Neural cell (in vitro differentiated cells): Measurements from ENCODE around the gene TSNAXIP1. TPM values are rescaled to one million over a fixed set of nuclear protein-coding genes. Genes with fewer than 3 reads are reported as not detected.

Experiments
- H2AFZ ChIP-seq: fragments of 200-600, 300-800 bp; sonication (generic), shearing (Covaris generic); 2 replicates; pipeline ENCODE4 v1.6.0; 2014; ENCODE audit warnings: low read depth, mild to moderate bottlenecking, antibody characterized with exemption, low read length, moderate library complexity
- H3F3A ChIP-seq: fragments of 200-600 bp; shearing (Covaris generic); 2 replicates; pipeline ENCODE4 v1.6.1; 2016; ENCODE audit warnings: mild to moderate bottlenecking, moderate library complexity, mixed read lengths, antibody characterized with exemption, low read length; ENCODE audit not compliant: insufficient read depth, poor library complexity, severe bottlenecking
- H3K27ac ChIP-seq: fragments of 200-600, 300-800 bp; sonication (generic), shearing (Covaris generic); 2 replicates; pipeline ENCODE4 v1.5.1; 2014; ENCODE audit warnings: mild to moderate bottlenecking, low read length, moderate library complexity
- H3K27me3 ChIP-seq: fragments of 300-800, 200-600 bp; sonication (generic), shearing (Covaris generic); 2 replicates; pipeline ENCODE4 v1.6.0; 2014; ENCODE audit warnings: mild to moderate bottlenecking, low read depth, low read length, moderate library complexity; ENCODE audit not compliant: insufficient read depth
- H3K36me3 ChIP-seq: fragments of 300-800, 200-600 bp; sonication (generic), shearing (Covaris generic); 2 replicates; pipeline ENCODE4 v1.5.1; 2014; ENCODE audit warnings: mild to moderate bottlenecking, antibody characterized with exemption, low read length, moderate library complexity; ENCODE audit not compliant: insufficient read depth
- H3K4me2 ChIP-seq: fragments of 300-800, 200-600 bp; sonication (generic), shearing (Covaris generic); 2 replicates; pipeline ENCODE4 v1.6.0; 2014; ENCODE audit warnings: mild to moderate bottlenecking, low read length
- H3K4me3 ChIP-seq: fragments of 300-800, 200-600 bp; sonication (generic), shearing (Covaris generic); 2 replicates; pipeline ENCODE4 v1.5.1; 2014; ENCODE audit warnings: mild to moderate bottlenecking, low read length, moderate library complexity
- H3K79me2 ChIP-seq: fragments of 200-600 bp; shearing (Covaris generic); replicated peaks from 2 replicates; pipeline ENCODE4 v1.6.0; 2014; ENCODE audit warnings: mild to moderate bottlenecking, low read length, moderate library complexity; ENCODE audit not compliant: insufficient read depth
- H3K9ac ChIP-seq: fragments of 300-800, 200-600 bp; sonication (generic), shearing (Covaris generic); 2 replicates; pipeline ENCODE4 v1.6.1; 2016; ENCODE audit warnings: mild to moderate bottlenecking, low read length, mixed read lengths
- H3K9me2 ChIP-seq: fragments of 200-600 bp; shearing (Covaris generic); 2 replicates; pipeline ENCODE4 v1.6.1; 2016; ENCODE audit warnings: mild to moderate bottlenecking, low read length, mixed read lengths; ENCODE audit not compliant: insufficient read depth
- H3K9me3 ChIP-seq: fragments of 200-600, 300-800 bp; sonication (generic), shearing (Covaris generic); 2 replicates; pipeline ENCODE4 v1.6.1; 2016; ENCODE audit warnings: mild to moderate bottlenecking, mixed run types, low read length, moderate library complexity, mixed read lengths
- H4K20me1 ChIP-seq: fragments of 200-600 bp; shearing (Covaris generic); 2 replicates; pipeline ENCODE4 v1.6.1; 2016; ENCODE audit warnings: mild to moderate bottlenecking, mixed run types; ENCODE audit not compliant: insufficient read depth
- CTCF ChIP-seq: fragments of 450-650 bp; IDR thresholded peaks from 2 replicates; pipeline ENCODE4 v1.5.1; 2014; ENCODE audit warnings: antibody characterized with exemption, mild to moderate bottlenecking, moderate library complexity; ENCODE audit not compliant: poor library complexity, severe bottlenecking
- EP300 ChIP-seq: fragments of 450-650 bp; conservative IDR thresholded peaks from 2 replicates; pipeline ENCODE4 v1.6.1; 2014; ENCODE audit warnings: antibody characterized with exemption, mild to moderate bottlenecking, moderate library complexity; ENCODE audit not compliant: poor library complexity, severe bottlenecking
- EZH2 ChIP-seq: fragments of 200-600, 300-800 bp; shearing (Covaris generic), sonication (generic); IDR thresholded peaks from 2 replicates; pipeline ENCODE4 v1.6.1; 2014; ENCODE audit warnings: antibody characterized with exemption, low read length, borderline replicate concordance, mild to moderate bottlenecking; ENCODE audit not compliant: insufficient read depth, poor library complexity, severe bottlenecking
- MXI1 ChIP-seq: fragments of 450-650 bp; conservative IDR thresholded peaks from 2 replicates; pipeline ENCODE4 v1.6.1; 2014; ENCODE audit warnings: antibody characterized with exemption, mild to moderate bottlenecking; ENCODE audit not compliant: poor library complexity, severe bottlenecking
- POLR2AphosphoS5 ChIP-seq: IDR thresholded peaks from 2 replicates; pipeline ENCODE4 v1.6.1; 2012
- RAD21 ChIP-seq: fragments of 450-650 bp; conservative IDR thresholded peaks from 2 replicates; pipeline ENCODE4 v1.6.1; 2014; ENCODE audit warnings: antibody characterized with exemption, mild to moderate bottlenecking, moderate library complexity
- REST ChIP-seq: IDR thresholded peaks from 2 replicates; pipeline ENCODE4 v1.6.1; 2012; ENCODE audit warnings: borderline replicate concordance
- SMC3 ChIP-seq: fragments of 450-650 bp; conservative IDR thresholded peaks from 2 replicates; pipeline ENCODE4 v1.6.1; 2014; ENCODE audit warnings: antibody characterized with exemption, mild to moderate bottlenecking, moderate library complexity; ENCODE audit not compliant: poor library complexity
- TAF1 ChIP-seq: IDR thresholded peaks from 2 replicates; pipeline ENCODE4 v1.6.1; 2012; ENCODE audit warnings: low read depth
- polyA plus RNA-seq: library from polyadenylated mRNA; depleted of rRNA; stranded (reverse); fragments of >200 nt; gene quantifications from 2 replicates; pipeline ENCODE4 v1.2.3, GENCODE V29; 2014

The TSNAXIP1 gene
- polyA plus RNA-seq, 1 donor from 2014 or later = 31.0 TPM

- Histone ChIP-seq H3K9ac (no peak overlapping the region), H4K20me1 (no peaks in the 10 kb centered on the region), H3K9me3 (no peaks in the 10 kb centered on the region), H3K27me3 (no peaks in the 10 kb centered on the region), H3K27ac (no peak overlapping the region), H3K4me3 (no peak overlapping the region), H3F3A (no peaks in the 10 kb centered on the region), H3K4me2 (no peak overlapping the region), H3K36me3 (no peaks in the 10 kb centered on the region), H3K79me2 (peaks cover 4% of the 10 kb centered on the region), H3K9me2 (no peaks in the 10 kb centered on the region), H2AFZ (no peak overlapping the region)
- TF ChIP-seq REST (no peak), EZH2 (no peak), SMC3 (no peak), EP300 (no peak), MXI1 (no peak), CTCF (no peak), RAD21 (no peak), TAF1 (no peak), POLR2AphosphoS5 (no peak)
Observed at GRCh38 chr16:67837811-67838210, 31.1 kb downstream of the TSNAXIP1 start.

GRCh38 chr16:67841198-67841815, 34.6 kb downstream of the TSNAXIP1 start:
- peak overlapping the region; percentile 96 for H3K9ac ChIP-seq
- H3K4me2 ChIP-seq = no peak overlapping the region
- no peaks in the 10 kb centered on the region for H3K36me3 ChIP-seq
- TF ChIP-seq EP300 = no peak
- no peak for TF ChIP-seq RAD21
- no peak for TF ChIP-seq CTCF
- TF ChIP-seq REST = no peak
- TF ChIP-seq TAF1 = no peak
- TF ChIP-seq MXI1 = no peak
- no peaks in the 10 kb centered on the region for H3F3A ChIP-seq
- H2AFZ ChIP-seq = peak overlapping the region; percentile 73
- H3K79me2 ChIP-seq = peaks cover 26% of the 10 kb centered on the region
- no peaks in the 10 kb centered on the region for H4K20me1 ChIP-seq
- peak overlapping the region; percentile 97 for H3K4me3 ChIP-seq
- no peaks in the 10 kb centered on the region for H3K9me2 ChIP-seq
- H3K27ac ChIP-seq = peak overlapping the region; percentile 97
- H3K27me3 ChIP-seq = no peaks in the 10 kb centered on the region
- H3K9me3 ChIP-seq = no peaks in the 10 kb centered on the region
